SU-DHL-6 (cell line): ENCODE measurements around the gene COG2.

Experiments used
- CTCF ChIP-seq: fragments of 200-600 bp; sonication (generic); IDR thresholded peaks from one replicate; pipeline ENCODE4 v1.5.1; 2017; ENCODE audit warnings: antibody characterized with exemption, mild to moderate bottlenecking, low read length, moderate library complexity; ENCODE audit not compliant: insufficient read depth, poor library complexity, severe bottlenecking
- EZH2phosphoT487 ChIP-seq: fragments of 200-600 bp; sonication (generic), shearing (Covaris generic); conservative IDR thresholded peaks from 2 replicates; pipeline ENCODE4 v1.6.1; 2018; ENCODE audit warnings: mild to moderate bottlenecking, antibody characterized with exemption, low read length, moderate library complexity, mixed read lengths

GRCh38 chr1:230624097-230624713 lies 18.1 kb upstream of the COG2 start:
- TF ChIP-seq CTCF = no peak
- TF ChIP-seq EZH2phosphoT487 = no peak
